HG02970 (cell line): ENCODE data around the gene TMEM156.

Experiments used
- ATAC-seq: cut with Tn5 transposase; IDR thresholded peaks from one replicate; pipeline ENCODE4 v1.9.1; 2021; ENCODE audit warnings: mild to moderate bottlenecking, moderate library complexity, moderate number of reproducible peaks; ENCODE audit not compliant: unreplicated experiment, low FRiP score

The TMEM156 gene

DNA sequence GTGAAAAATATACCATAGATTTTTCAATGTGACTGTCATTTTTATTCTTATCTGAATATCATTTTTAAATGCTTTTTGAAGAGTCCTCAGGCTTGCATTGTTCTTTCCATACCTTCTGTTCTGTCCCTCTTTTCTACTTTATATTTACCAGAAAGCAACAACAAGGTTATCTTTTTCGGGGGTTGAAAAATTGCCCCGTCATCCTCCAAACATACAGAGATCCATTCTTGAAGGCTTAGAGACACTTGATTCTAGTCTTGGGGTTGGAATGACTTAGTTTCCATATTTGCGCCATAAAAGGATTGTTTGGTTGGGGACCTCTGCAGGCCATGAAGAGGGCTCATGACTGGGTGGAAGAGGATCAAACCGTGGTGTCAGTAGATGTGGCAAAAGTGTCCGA lies 101.1 kb downstream of the TMEM156 start:
- ATAC-seq: no peak

DNA sequence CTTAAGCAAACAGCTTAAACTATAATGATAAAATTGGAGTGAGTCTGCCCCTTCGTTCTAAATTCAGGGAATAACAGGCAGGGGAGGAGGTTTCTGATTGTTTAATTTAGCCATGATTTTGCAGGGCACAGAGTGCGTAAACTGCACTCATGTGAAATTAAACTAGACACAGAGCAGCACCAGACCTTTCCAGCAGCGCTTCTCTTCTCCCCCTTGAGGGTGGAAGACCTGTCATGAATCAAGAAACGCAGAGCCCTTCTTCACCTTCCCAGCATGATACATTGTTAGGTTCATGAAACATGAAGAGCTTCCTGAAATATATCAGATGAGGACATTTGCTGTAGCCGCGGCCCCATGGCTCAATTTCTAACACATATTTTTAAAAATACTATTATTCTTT lies 101.5 kb downstream of the TMEM156 start:
- no peak for ATAC-seq

DNA sequence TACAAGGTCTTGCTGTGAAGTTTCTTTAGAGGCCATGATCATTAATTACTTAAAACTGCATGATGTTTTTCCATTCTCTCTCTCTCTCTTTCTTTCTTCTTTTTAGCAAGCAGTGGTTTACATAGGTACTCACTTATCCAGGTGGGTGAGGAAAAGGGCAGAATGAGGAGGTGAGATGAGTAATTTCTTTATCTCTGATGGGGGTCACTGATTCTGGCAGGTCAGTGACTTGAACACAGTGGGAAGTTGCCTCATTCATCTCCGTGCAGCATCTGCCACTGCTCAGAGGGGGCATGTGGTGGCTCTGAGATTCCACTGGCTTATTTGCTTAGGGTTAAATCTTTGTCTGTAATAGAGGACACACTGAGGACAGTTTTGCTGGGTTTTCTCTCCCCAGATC lies 102.0 kb downstream of the TMEM156 start:
- no peak for ATAC-seq

DNA sequence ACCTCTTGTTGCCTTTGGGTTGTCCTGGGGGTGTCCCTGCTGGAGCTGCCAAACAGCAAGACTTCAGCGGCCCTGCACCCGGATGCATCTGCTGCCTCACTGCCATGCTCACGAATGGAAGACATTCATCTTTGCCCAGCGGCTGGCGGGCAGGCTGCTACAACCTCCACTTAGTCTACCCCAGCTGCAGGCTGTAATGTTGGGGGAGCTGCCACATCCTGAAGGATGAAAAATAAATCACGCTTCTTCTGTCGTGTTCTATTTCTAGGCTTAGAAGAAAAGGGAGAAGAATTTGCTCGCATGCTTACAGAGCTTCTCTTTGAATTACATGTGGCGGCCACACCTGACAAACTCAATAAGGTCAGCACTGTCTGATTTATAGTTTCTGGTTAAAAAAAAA lies 103.2 kb downstream of the TMEM156 start:
- no peak for ATAC-seq

DNA sequence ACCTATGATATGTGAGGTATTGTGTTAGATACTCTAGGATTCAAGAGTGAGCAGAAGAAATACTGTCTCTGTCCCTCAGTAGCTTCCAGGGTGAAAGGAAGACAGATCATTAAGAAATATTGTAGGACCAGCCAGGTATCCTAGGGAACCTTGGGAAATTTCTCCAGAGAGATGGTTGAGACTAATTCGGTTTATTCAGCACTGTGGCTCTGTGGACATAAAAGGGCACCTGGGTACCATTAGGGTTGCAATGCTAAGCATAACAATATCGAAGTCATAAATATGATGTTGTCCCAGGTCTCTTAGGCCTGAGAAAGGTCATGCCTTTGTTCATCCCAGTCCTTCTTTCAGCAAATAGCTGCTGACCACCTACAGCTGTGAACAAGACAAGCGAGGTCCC lies 103.6 kb downstream of the TMEM156 start:
- no peak for ATAC-seq

DNA sequence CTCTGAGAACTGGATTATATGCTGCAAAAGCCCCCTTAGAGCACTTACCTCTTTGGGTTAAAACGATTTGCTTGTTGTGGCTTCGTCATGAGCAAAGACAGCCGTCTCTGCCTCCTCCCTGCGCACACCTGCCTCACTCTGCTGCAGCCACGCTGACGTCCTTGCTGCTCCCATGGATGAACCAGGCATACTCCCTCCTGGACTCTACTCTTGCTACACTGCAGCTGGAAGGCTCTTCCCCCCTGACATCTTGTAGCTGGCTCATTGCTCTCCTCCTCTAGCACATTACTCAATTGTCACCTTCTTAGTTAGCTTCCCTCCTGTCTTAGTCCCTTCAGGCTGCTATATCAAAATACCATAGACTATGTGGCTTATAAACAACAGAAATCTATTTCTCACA lies 105.3 kb downstream of the TMEM156 start:
- ATAC-seq: no peak

DNA sequence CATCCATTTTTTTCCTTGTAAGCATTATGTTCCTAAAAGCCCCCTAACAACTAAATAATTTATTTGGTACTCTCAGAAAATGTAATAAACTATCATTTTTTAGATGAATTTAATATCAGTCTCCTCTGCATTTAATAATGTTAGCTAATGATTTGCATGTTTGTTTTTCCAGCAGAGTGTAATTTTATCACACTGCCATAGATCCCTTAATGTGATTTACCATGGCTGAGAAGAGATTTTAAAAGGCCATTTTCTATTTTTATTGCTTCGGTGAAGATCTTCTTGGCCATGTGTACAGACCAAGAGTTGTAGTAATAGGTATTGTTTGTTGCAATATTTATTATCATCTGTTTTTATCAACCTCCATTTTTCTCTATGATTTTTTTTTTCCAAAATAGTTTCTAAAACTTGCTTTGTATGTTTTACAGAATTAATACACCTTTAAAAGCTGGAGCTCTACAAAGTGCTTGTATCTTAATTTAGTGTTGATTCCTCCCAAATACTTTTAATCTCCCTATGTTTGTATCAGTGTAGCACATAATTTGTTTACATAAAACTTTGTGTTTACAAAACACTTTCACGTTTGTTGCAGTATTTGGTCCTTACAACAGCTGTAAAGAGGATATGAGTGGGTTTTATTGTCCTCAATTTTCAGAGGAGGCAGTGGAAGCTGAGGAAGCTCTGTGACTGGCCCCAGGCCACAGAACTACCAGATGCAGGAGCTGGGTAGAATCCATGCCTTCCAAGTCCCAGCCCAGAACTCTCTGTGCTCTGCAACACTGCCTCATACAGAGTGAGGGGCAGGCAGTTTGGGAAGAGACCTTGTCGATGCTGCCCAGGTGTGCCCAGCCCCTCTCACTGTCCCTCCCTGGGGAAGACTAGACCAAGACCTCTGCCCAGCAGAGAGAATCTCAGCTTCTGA lies 106.5 kb downstream of the TMEM156 start:
- ATAC-seq: no peak

DNA sequence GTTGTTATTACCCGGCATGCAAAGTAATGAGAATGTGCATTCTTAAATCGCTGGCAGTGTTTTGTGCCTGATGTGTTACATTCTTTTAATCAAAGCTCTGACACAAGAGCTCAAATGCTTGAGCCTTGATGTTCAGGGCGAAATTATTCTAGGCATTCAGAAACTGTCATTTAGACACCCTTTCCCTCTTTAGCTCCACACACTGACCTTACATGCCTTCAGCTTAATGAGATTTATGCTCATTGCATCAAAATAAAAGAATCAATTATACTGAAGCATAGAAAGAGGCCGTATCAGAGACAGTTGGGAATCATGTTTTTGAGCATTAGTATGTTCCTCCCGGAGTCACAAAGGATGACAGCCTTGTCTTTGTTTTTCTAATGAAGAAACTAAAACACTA lies 107.9 kb downstream of the TMEM156 start:
- ATAC-seq: no peak

DNA sequence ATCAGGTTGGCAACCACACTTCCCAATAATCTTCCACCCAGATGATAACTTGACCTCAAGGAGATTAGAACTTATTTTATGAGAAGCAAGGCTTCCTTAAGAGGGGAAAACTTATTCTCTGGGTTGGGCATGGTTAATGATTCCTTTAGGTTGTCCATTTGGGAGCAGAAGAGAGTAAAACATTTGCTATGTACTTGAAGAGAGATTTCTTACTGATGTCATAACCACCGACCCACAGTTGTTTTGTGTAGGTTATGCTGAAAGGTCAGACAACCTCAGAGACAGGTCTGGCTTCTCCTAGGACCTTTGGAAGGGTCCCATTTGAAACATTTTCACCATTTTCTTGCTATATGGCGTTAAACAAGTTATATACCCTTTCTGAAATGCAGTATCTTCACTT lies 108.5 kb downstream of the TMEM156 start:
- ATAC-seq: no peak

DNA sequence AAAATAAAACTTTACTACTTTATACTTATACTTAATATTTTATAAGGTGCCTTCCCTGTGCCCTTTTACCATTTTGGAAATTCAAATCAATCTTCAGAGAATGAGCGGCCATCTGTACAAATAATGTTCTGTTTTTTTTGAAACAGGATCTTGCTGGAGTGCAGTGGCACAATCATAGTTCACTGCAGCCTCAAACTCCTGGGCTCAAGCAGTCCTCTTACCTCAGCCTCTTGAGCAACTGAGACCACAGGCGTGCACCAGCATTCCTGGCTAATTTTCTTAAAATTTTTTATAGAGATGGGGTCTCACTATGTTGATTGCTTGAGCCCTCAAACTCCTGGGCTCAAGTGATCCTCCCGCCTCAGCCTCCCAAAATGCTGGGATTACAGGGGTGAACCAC lies 111.1 kb downstream of the TMEM156 start:
- no peak for ATAC-seq

DNA sequence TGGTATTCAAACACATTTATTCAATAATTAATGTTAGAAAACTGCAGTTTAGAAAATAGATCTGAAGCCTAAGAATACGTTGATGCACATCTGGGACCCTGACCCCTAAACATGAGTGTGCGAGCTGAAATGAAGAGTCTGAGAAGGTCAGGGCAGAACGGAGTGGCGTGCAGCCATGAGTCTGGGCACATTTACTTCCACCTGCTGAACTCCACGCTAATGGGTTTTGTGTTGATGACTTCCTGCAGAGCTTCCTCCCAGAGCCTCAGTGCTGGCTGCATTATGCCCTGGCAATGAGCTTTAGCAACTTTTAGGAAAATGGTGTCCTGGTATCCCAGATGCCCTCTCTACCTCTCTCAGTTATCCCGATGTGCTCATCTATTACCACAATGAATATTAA lies 111.5 kb downstream of the TMEM156 start:
- no peak for ATAC-seq

DNA sequence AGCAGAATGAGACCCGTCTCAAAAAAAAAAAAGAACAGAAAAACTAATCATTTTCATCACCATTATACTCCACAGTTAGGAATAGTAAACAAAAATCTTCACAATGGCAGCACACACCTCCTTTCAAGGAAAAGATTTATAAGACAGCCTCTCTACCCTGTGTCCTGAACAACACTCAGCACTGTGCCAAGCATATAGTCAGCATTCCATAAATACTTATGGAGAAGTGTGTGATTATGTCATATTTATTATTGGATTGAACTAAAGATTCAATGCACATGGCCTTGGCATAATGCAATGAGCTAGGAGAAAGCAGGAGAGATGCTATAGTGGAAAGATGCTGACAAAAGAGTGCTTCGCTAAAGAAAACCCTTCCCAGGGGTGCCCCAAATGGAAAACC lies 112.0 kb downstream of the TMEM156 start:
- ATAC-seq: no peak

DNA sequence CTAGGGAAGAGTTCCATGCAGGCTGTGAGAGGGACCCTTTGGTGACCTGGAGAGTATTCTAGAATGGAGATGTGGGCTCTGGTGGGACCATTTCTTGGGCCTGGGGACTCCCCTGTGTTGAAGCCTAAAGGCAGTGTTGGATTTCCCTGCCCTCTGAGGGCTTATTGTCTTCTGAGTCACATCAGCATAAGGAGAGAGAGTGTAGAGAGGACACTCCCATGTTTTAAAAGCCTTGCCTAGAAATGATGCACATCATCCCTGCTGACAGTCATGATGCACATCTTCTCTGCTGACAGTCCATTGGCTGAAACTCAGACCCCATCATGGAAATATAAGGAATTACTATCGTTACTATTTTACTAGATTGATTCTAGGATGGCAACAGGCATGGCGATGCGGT lies 112.7 kb downstream of the TMEM156 start:
- ATAC-seq: no peak

DNA sequence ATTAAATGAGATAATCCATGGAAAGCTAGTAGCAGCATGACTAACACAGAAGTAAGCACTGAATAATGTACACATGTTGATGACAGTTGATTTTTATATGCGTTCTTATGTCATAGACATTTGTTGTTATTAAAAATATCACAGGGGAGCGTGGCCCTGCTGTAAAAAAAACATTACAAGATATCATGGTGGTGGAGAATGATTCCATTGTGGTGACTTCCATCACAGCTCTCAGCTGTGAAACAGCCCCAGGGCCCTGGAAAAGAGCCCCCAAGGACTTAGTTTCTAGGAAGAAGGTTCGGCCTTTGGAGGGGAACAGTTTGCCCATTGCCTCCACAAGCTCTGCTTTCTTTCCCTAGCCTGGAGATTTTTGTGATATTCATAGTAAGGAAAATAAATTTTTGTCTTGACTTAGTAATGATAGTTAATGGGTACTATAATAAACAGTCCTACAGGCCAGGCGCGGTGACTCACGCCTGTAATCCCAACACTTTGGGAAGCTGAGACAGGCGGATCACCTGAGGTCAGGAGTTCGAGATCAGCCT lies 114.7 kb downstream of the TMEM156 start:
- no peak for ATAC-seq
